PC-3 (cell line): ENCODE data around the gene NEUROG1. TPM values are rescaled to one million over a fixed set of nuclear protein-coding genes. Genes with fewer than 3 reads are reported as not detected.

ENCODE experiments used
- ATAC-seq: fragments of 200-7000 bp; cut with Tn5 transposase; 2 replicates; pipeline ENCODE4 v1.9.1; 2020; ENCODE audit warnings: mild to moderate bottlenecking, moderate library complexity
- BruUV-seq: library from RNA; stranded (reverse); fragments of 400-500 nt; replicated peaks from 2 replicates; lab custom pipeline; 2021; lab: Mats Ljungman, UMichigan
- CTCF ChIA-PET: fragments of 300-600 bp; sonication (Branson Sonifier 250); formaldehyde crosslinking; loops from one replicate; lab custom pipeline; 2022; ENCODE audit warnings: antibody characterized with exemption; lab: Charles Lee
- POLR2A ChIA-PET: fragments of 300-600 bp; sonication (Branson Sonifier 250); formaldehyde crosslinking; loops from one replicate; lab custom pipeline; 2022; ENCODE audit warnings: antibody characterized with exemption; ENCODE audit not compliant: unreplicated experiment; lab: Charles Lee
- DNase-seq: peaks from one replicate; pipeline ENCODE4 v3.0.0-alpha.2; 2015
- H2AFZ ChIP-seq: fragments of 300-600 bp; sonication (generic); 2 replicates; pipeline ENCODE4 v1.6.0; 2016; ENCODE audit warnings: antibody characterized with exemption, low read length
- H3F3A ChIP-seq: fragments of 300-600 bp; sonication (generic); one replicate; pipeline ENCODE4 v1.6.0; 2017; ENCODE audit warnings: antibody characterized with exemption, low read length, control low read depth, mild to moderate bottlenecking; ENCODE audit not compliant: unreplicated experiment
- H3K27ac ChIP-seq: fragments of 300-600 bp; sonication (generic); 2 replicates; pipeline ENCODE4 v1.5.1; 2016; ENCODE audit warnings: mild to moderate bottlenecking, low read length
- H3K27me3 ChIP-seq: fragments of 300-600 bp; sonication (generic); 2 replicates; pipeline ENCODE4 v1.6.1; 2016; ENCODE audit warnings: low read length, mixed read lengths
- H3K36me3 ChIP-seq: fragments of 300-600 bp; sonication (generic); 2 replicates; pipeline ENCODE4 v1.6.1; 2016; ENCODE audit warnings: low read depth, mixed run types, low read length, mixed read lengths
- H3K4me1 ChIP-seq: fragments of 300-600 bp; sonication (generic); 2 replicates; pipeline ENCODE4 v1.5.1; 2016; ENCODE audit warnings: low read length; ENCODE audit not compliant: insufficient read depth
- H3K4me2 ChIP-seq: fragments of 300-600 bp; sonication (generic); 2 replicates; pipeline ENCODE4 v1.6.0; 2016; ENCODE audit warnings: low read length
- H3K4me3 ChIP-seq: fragments of 300-600 bp; sonication (generic); 2 replicates; pipeline ENCODE4 v1.5.1; 2016; ENCODE audit warnings: mild to moderate bottlenecking, low read length, mixed read lengths
- H3K79me2 ChIP-seq: fragments of 300-600 bp; sonication (generic); 2 replicates; pipeline ENCODE4 v1.6.1; 2017; ENCODE audit warnings: low read length, mixed read lengths
- H3K9ac ChIP-seq: fragments of 300-600 bp; sonication (generic); 2 replicates; pipeline ENCODE4 v1.6.0; 2016; ENCODE audit warnings: mild to moderate bottlenecking, low read length
- H3K9me2 ChIP-seq: fragments of 300-600 bp; sonication (generic); replicated peaks from 2 replicates; pipeline ENCODE4 v1.6.1; 2016; ENCODE audit warnings: mixed run types, low read length, mixed read lengths
- H3K9me3 ChIP-seq: fragments of 300-600 bp; sonication (generic); 2 replicates; pipeline ENCODE4 v1.6.1; 2016; ENCODE audit warnings: low read length, mixed read lengths
- H4K20me1 ChIP-seq: fragments of 300-600 bp; sonication (generic); 2 replicates; pipeline ENCODE4 v1.6.1; 2016; ENCODE audit warnings: low read length, mixed read lengths
- CTCF ChIP-seq: fragments of 300-600 bp; sonication (generic); conservative IDR thresholded peaks from 2 replicates; pipeline ENCODE4 v1.5.1; 2017; ENCODE audit warnings: antibody characterized with exemption, low read depth, mild to moderate bottlenecking, low read length
- EZH2 ChIP-seq: fragments of 300-600 bp; sonication (generic); IDR thresholded peaks from one replicate; pipeline ENCODE4 v1.6.1; 2017; ENCODE audit warnings: antibody characterized with exemption, mild to moderate bottlenecking, low read length; ENCODE audit not compliant: unreplicated experiment
- EZH2phosphoT487 ChIP-seq: fragments of 300-600 bp; sonication (generic); IDR thresholded peaks from 2 replicates; pipeline ENCODE4 v1.6.1; 2018; ENCODE audit warnings: mild to moderate bottlenecking, antibody characterized with exemption, low read length, borderline replicate concordance
- intact Hi-C: fragments of 100-400 bp; cut with micrococcal nuclease; formaldehyde crosslinking; loops from 2 replicates; pipeline ENCODE4 v1.9.0; 2023
- total RNA-seq: library from RNA; depleted of rRNA; stranded (reverse); fragments of >200 nt; gene quantifications from 2 replicates; pipeline ENCODE4 v1.2.3, GENCODE V29; 2014

NEUROG1 gene
- total RNA-seq, 1 experiment from 2014 or later = not detected

GRCh38 chr5:135566422-135567400 is 30.9 kb upstream of the NEUROG1 start:
- ChIA-PET CTCF (interaction anchor here (0.9 to 1.3 kb wide), 6 partner anchors 10 to 110 kb away, joined by 3 to 10 read pairs (median 6); no protein-coding TSS in a partner anchor), POLR2A (no interaction called here)
- DNase-seq (no peak), ATAC-seq (no peak)
- Histone ChIP-seq H3K27ac (no peak overlapping the region), H3K79me2 (no peaks in the 10 kb centered on the region), H3K9me3 (no peaks in the 10 kb centered on the region), H3K36me3 (no peaks in the 10 kb centered on the region), H3K9ac (no peak overlapping the region), H3K9me2 (no peaks in the 10 kb centered on the region), H3K27me3 (no peaks in the 10 kb centered on the region; the same call in 1 of the 2 replicates), H4K20me1 (no peaks in the 10 kb centered on the region), H2AFZ (no peak overlapping the region), H3K4me1 (no peaks in the 10 kb centered on the region), H3K4me2 (no peak overlapping the region), H3K4me3 (no peak overlapping the region), H3F3A (no peaks in the 10 kb centered on the region)
- TF ChIP-seq CTCF (no peak), EZH2 (no peak), EZH2phosphoT487 (no peak)
- BruUV-seq = no TSS peak
- intact Hi-C loops = loop anchor here (1.0 to 10.0 kb wide), 3 partner anchors 104 to 498 kb away; no protein-coding TSS in a partner anchor

- Histone ChIP-seq H3K4me1 (no peaks in the 10 kb centered on the region), H3K27ac (no peak overlapping the region), H3K9me2 (no peaks in the 10 kb centered on the region), H3F3A (no peaks in the 10 kb centered on the region), H3K36me3 (no peaks in the 10 kb centered on the region), H3K9me3 (no peaks in the 10 kb centered on the region), H2AFZ (no peak overlapping the region), H3K9ac (no peak overlapping the region), H3K4me2 (no peak overlapping the region), H4K20me1 (no peaks in the 10 kb centered on the region), H3K79me2 (no peaks in the 10 kb centered on the region), H3K27me3 (no peaks in the 10 kb centered on the region), H3K4me3 (no peak overlapping the region)
- ChIA-PET POLR2A (no interaction called here), CTCF (interaction anchor here (0.9 to 1.3 kb wide), 6 partner anchors 10 to 109 kb away, joined by 3 to 10 read pairs (median 6); no protein-coding TSS in a partner anchor)
- BruUV-seq = no TSS peak
- TF ChIP-seq EZH2phosphoT487 (no peak), CTCF (peak; percentile 86)
- intact Hi-C loops = loop anchor here (1.0 to 10.0 kb wide), 3 partner anchors 104 to 499 kb away; no protein-coding TSS in a partner anchor
- DNase-seq (peak; percentile 65), ATAC-seq (peak; percentile 70)
Observed at GRCh38 chr5:135565725-135566421, 30.1 kb upstream of the NEUROG1 start.
